Astrocyte of the spinal cord (primary cell): ENCODE measurements around the gene RAB27A.
"Not testable (repeated sequence)": the region's sequence is repeated elsewhere in the genome, so short reads cannot be mapped to it uniquely, and the experiment has no call there.

ENCODE experiments used
- DNase-seq: peaks from one replicate; pipeline ENCODE4 v3.0.0; 2011; ENCODE audit warnings: low read depth, low spot score
- H3K4me3 ChIP-seq: 2 replicates; pipeline ENCODE4 v1.5.1; 2011; ENCODE audit warnings: low read depth, mild to moderate bottlenecking, low read length, moderate library complexity
- CTCF ChIP-seq: IDR thresholded peaks from 2 replicates; pipeline ENCODE4 v1.5.1; 2012; ENCODE audit warnings: low read depth, mild to moderate bottlenecking, low read length, inconsistent platforms
- in situ Hi-C: cut with HindIII; loops from 2 replicates; pipeline ENCODE4 v1.10.0; 2017; ENCODE audit warnings: low sequenced_read_pairs

Gene RAB27A

GRCh38 chr15:55282284-55282833 is 7.3 kb downstream of the RAB27A start:
- H3K4me3 ChIP-seq: no peak overlapping the region
- in situ Hi-C loops: no loop called here
- TF ChIP-seq CTCF: no peak
- peak; percentile 85 for DNase-seq

- TF ChIP-seq CTCF: peak; percentile 12
- in situ Hi-C loops: no loop called here
- DNase-seq: no peak
- no peak overlapping the region for H3K4me3 ChIP-seq
These were observed 7.9 kb downstream of the RAB27A start for GRCh38 chr15:55281517-55282228.

GRCh38 chr15:55280589-55280988 is 9.0 kb downstream of the RAB27A start:
- in situ Hi-C loops, H3K4me3 ChIP-seq: not testable (repeated sequence)
- peak; percentile 12 for DNase-seq

GRCh38 chr15:55279746-55280351 is 9.8 kb downstream of the RAB27A start:
- in situ Hi-C loops: no loop called here
- H3K4me3 ChIP-seq: no peak overlapping the region
- TF ChIP-seq CTCF: no peak
- peak; percentile 89 for DNase-seq

- no peak overlapping the region for H3K4me3 ChIP-seq
- DNase-seq: no peak
- no peak for TF ChIP-seq CTCF
- in situ Hi-C loops: no loop called here
These were observed 10.4 kb downstream of the RAB27A start for GRCh38 chr15:55279100-55279745.

GRCh38 chr15:55277715-55278114 is 11.9 kb downstream of the RAB27A start:
- no peak overlapping the region for H3K4me3 ChIP-seq
- in situ Hi-C loops: no loop called here

More at GRCh38 chr15:55277715-55278114, 11.9 kb downstream of the RAB27A start:
- DNase-seq: no peak
- no peak for TF ChIP-seq CTCF
